Calu3 (cell line): ENCODE results near the gene GCNT1. TPM values are rescaled to one million over a fixed set of nuclear protein-coding genes. Genes with fewer than 3 reads are reported as not detected.

Experiments used
- BruUV-seq: library from RNA; stranded (reverse); fragments of 400-500 nt; replicated peaks from 2 replicates; lab custom pipeline; 2021; lab: Mats Ljungman, UMichigan
- CTCF ChIA-PET: fragments of 300-600 bp; sonication (Branson Sonifier 250); formaldehyde crosslinking; loops from one replicate; lab custom pipeline; 2022; ENCODE audit warnings: antibody characterized with exemption; lab: Charles Lee
- DNase-seq: peaks from one replicate; pipeline ENCODE4 v3.0.0; 2022
- H3K27ac Mint-ChIP-seq: one replicate; pipeline ENCODE4 v1.8.0; 2022; ENCODE audit warnings: mixed read lengths; ENCODE audit not compliant: unreplicated experiment
- H3K27me3 Mint-ChIP-seq: one replicate; pipeline ENCODE4 v1.8.0; 2022; ENCODE audit warnings: mixed read lengths; ENCODE audit not compliant: unreplicated experiment
- H3K36me3 Mint-ChIP-seq: one replicate; pipeline ENCODE4 v1.8.0; 2022; ENCODE audit warnings: mild to moderate bottlenecking, moderate library complexity, mixed read lengths; ENCODE audit not compliant: insufficient read depth, unreplicated experiment
- H3K4me1 Mint-ChIP-seq: one replicate; pipeline ENCODE4 v1.8.0; 2022; ENCODE audit warnings: mild to moderate bottlenecking, low read depth, mixed read lengths; ENCODE audit not compliant: unreplicated experiment
- H3K4me3 Mint-ChIP-seq: one replicate; pipeline ENCODE4 v1.8.0; 2022; ENCODE audit warnings: mild to moderate bottlenecking, low read depth, moderate library complexity, mixed read lengths; ENCODE audit not compliant: unreplicated experiment
- H3K9me3 Mint-ChIP-seq: one replicate; pipeline ENCODE4 v1.8.0; 2022; ENCODE audit warnings: low read depth, mixed read lengths; ENCODE audit not compliant: unreplicated experiment
- intact Hi-C: fragments of 100-400 bp; cut with micrococcal nuclease; formaldehyde crosslinking; loops from one replicate; pipeline ENCODE4 v1.10.0; 2022; ENCODE audit not compliant: unreplicated experiment
- total RNA-seq: library from RNA; stranded (reverse); gene quantifications from 2 replicates; pipeline ENCODE4 v1.2.3, GENCODE V29; 2022
- TF ChIP-seq, protein P1 (sequence below): fragments of 200-600 bp; IDR thresholded peaks from one replicate; pipeline ENCODE4 v1.8.0; 2022; ENCODE audit warnings: antibody characterized with exemption; ENCODE audit not compliant: unreplicated experiment

GCNT1 gene
- total RNA-seq, 1 experiment from 2014 or later: 7.9 TPM

DNA sequence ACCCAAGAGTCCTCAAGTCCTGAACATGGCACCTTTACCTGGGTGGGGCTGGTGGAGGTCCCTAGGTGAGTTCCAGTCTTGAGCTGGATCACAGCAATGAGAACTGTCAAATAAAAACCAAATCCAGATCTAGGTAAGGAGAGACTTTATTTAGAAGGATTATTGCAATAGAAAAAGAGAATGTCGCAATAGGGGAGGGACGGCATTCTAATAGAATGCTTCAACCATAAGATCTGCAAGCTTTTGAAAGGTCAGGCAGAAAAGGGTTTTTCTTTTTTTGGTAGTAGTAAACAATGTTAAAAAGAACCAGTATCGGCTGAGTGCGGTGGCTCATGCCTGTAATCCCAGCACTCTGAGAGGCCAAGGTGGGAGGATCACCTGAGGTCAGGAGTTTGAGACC, 5.2 kb upstream of the GCNT1 start:
- no peaks in the 10 kb centered on the region for H3K9me3 Mint-ChIP-seq
- no peak overlapping the region for H3K4me3 Mint-ChIP-seq
- peaks cover 10% of the 10 kb centered on the region for H3K4me1 Mint-ChIP-seq
- no peak for DNase-seq
- no TSS peak for BruUV-seq
- no peaks in the 10 kb centered on the region for H3K36me3 Mint-ChIP-seq
- intact Hi-C loops: no loop called here
- no peak overlapping the region for H3K27ac Mint-ChIP-seq
- no peaks in the 10 kb centered on the region for H3K27me3 Mint-ChIP-seq
- TF ChIP-seq, protein P1, sequence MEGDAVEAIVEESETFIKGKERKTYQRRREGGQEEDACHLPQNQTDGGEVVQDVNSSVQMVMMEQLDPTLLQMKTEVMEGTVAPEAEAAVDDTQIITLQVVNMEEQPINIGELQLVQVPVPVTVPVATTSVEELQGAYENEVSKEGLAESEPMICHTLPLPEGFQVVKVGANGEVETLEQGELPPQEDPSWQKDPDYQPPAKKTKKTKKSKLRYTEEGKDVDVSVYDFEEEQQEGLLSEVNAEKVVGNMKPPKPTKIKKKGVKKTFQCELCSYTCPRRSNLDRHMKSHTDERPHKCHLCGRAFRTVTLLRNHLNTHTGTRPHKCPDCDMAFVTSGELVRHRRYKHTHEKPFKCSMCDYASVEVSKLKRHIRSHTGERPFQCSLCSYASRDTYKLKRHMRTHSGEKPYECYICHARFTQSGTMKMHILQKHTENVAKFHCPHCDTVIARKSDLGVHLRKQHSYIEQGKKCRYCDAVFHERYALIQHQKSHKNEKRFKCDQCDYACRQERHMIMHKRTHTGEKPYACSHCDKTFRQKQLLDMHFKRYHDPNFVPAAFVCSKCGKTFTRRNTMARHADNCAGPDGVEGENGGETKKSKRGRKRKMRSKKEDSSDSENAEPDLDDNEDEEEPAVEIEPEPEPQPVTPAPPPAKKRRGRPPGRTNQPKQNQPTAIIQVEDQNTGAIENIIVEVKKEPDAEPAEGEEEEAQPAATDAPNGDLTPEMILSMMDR: no peak
- CTCF ChIA-PET: interaction anchor here (0.7 to 1.0 kb wide), 2 partner anchors 12 to 47 kb away, joined by 3 read pairs; no protein-coding TSS in a partner anchor

DNA sequence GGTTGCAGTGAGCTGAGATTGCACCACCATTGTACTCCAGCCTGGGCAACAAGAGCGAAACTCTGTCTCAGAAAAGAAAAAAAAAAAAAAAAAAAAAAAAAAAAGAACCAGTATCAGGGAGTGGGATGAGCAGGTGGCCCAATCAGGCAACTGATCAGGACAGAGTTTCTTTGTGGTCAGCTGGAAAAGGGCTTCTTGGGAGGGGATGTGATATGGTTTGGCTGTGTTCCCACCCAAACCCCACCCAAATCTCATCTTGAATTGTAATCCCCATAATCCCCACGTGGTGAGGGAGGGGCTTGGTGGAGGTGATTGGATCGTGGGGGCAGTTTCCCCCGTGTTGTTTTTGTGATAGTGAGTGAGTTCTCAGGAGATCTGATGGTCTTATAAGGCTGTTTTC, 4.7 kb upstream of the GCNT1 start:
- BruUV-seq: no TSS peak
- no peak overlapping the region for H3K27ac Mint-ChIP-seq
- no peaks in the 10 kb centered on the region for H3K27me3 Mint-ChIP-seq
- H3K36me3 Mint-ChIP-seq: peaks cover 5% of the 10 kb centered on the region
- intact Hi-C loops: no loop called here
- peaks cover 10% of the 10 kb centered on the region for H3K4me1 Mint-ChIP-seq
- CTCF ChIA-PET: no interaction called here
- TF ChIP-seq, protein P1: no peak
- no peak overlapping the region for H3K4me3 Mint-ChIP-seq
- DNase-seq: no peak
- no peaks in the 10 kb centered on the region for H3K9me3 Mint-ChIP-seq

DNA sequence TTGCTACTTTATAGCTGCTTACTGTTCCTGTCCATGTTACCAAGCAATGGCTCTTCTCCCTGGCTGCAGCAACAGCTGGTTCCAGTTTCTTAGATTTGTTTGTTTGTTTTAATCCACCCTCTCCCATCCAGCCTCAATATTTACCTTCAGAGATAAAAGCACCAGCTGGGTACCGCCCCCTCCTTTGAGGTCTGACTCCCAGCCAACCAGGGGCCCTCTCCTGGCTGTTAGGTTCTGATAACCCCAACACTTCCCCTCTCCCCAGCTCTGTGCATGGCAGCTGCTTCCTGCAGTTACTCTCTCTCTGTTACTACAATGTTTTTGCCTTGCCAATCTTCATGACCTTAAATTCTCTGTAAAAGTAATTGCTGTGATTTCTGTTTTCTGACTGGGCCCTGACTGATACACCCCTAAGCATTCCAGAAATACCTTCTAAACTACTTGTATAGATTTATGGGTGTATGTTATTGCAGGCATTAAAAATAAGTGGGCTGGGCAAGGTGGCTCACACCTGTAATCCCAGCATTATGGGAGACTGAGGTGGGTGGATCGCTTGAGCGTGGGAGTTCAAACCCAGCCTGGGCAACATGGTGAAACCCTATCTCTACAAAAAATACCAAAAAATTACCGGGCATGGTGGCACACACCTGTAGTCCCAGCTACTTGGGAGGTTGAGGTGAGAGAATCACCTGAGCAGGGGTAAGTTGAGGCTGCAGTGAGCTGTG, 2.6 kb upstream of the GCNT1 start:
- CTCF ChIA-PET: interaction anchor here (0.9 to 1.5 kb wide), 3 partner anchors 202 to 236 kb away, joined by 4 to 7 read pairs (median 4); no protein-coding TSS in a partner anchor
- peaks cover 16% of the 10 kb centered on the region for H3K36me3 Mint-ChIP-seq
- no peaks in the 10 kb centered on the region for H3K27me3 Mint-ChIP-seq
- no peak overlapping the region for H3K27ac Mint-ChIP-seq
- TF ChIP-seq, protein P1: no peak
- H3K9me3 Mint-ChIP-seq: no peaks in the 10 kb centered on the region
- peak; percentile 27 for DNase-seq
- no peak overlapping the region for H3K4me3 Mint-ChIP-seq
- H3K4me1 Mint-ChIP-seq: peaks cover 18% of the 10 kb centered on the region
- intact Hi-C loops: no loop called here
- BruUV-seq: no TSS peak

DNA sequence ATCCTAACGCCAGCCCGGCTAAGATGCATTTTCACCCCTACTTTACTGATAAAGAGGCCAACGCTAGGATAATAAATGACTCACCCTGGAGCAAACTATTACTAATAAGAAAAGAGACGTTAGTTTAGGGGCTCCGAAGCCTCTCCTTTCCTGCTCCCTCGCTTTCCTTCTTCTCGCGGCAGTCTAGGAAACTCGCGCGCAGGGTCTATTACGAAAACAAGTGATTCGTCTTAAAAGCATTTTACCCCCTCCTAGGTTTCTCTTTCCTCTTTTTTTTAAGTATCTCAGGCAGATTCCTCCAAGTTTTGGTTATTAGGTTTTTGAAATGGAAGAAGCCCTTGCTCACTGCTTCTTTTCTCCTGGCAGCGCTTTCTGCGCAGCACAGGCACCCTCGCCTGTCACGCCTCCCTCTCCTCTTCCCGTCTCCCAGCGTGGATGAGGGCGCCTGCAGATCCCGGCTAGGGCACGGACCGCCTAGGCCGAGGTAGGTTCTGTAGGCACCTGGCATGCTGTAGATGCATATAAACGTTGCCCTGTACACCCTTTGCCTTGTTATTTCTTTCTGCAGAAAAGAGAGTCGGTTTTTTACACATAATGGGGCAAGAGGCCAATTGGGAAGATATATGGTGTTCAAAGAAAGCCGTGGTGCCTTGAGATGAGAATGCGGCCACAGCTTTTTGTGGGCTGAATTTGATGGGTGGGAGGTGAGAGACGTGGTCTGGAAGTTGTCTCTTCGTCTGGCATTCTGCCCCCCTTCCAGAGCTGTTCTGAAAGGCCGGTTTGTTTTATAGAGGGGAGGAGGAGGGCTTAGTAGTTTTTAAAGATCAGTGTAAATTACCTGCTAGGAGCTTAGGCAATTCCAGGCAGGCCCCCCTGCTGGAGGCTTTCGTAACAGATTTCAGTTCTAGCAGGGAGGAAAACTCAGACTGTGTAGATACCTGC, 983 bp downstream of the GCNT1 start:
- peak; percentile 45 for DNase-seq
- Mint-ChIP-seq H3K9me3 (no peaks in the 10 kb centered on the region), H3K27ac (peak overlapping the region; percentile 45), H3K4me1 (peaks cover 18% of the 10 kb centered on the region), H3K36me3 (peaks cover 16% of the 10 kb centered on the region), H3K4me3 (peak overlapping the region; percentile 92), H3K27me3 (no peaks in the 10 kb centered on the region)
- BruUV-seq: TSS peak; percentile 28
- CTCF ChIA-PET: interaction anchor here (0.6 to 0.7 kb wide), 3 partner anchors 8 to 199 kb away, joined by 3 to 5 read pairs (median 4); no protein-coding TSS in a partner anchor
- intact Hi-C loops: no loop called here
- TF ChIP-seq, protein P1: no peak
